Measurements from ENCODE around the gene FBRSL1. TPM values are rescaled to one million over a fixed set of nuclear protein-coding genes. Genes with fewer than 3 reads are reported as not detected.

The FBRSL1 gene
- total and polyA plus RNA-seq, 2 donors (not counting 1 experiment from before 2014, with no cell fraction given): 62.6 to 112 TPM

- Histone ChIP-seq H3K4me2 (replicated peaks; ENCODE audit: low read depth, low read length, poor library complexity, severe bottlenecking) (no peak overlapping the region), H3K9me3 (ENCODE audit: control extremely low read depth in 1 of 3, control insufficient read depth in 2 of 3, insufficient read depth in 1 of 3, low read length in 2 of 3) (peaks cover 0 to 3% (median 0%) of the 10 kb centered on the region in 3 donors), H4K20me1 (ENCODE audit: control insufficient read depth, insufficient read depth, low read length, poor library complexity, severe bottlenecking) (peaks cover 60% of the 10 kb centered on the region), H2AFZ (ENCODE audit: insufficient read depth, low read depth, low read length, poor library complexity, severe bottlenecking) (no peak overlapping the region), H3K4me1 (ENCODE audit: control insufficient read depth in 2 of 2, insufficient read depth in 2 of 2, low read length in 2 of 2) (no peaks in the 10 kb centered on the region), H3K9ac (ENCODE audit: low read length) (no peak overlapping the region), H3K27me3 (replicated peaks in 1 of 4; ENCODE audit: control extremely low read depth in 1 of 4, control insufficient read depth in 3 of 4, insufficient read depth in 4 of 4, low read length in 3 of 4) (no peaks in the 10 kb centered on the region), H3K27ac (ENCODE audit: low read length in 2 of 2) (no peak overlapping the region), H3K36me3 (replicated peaks in 1 of 2; ENCODE audit: control extremely low read depth in 1 of 2, control insufficient read depth in 1 of 2, extremely low read depth in 1 of 2, insufficient read depth in 2 of 2, low read length in 1 of 2) (peaks cover 0 to 2% of the 10 kb centered on the region in 2 experiments), H3K4me3 (ENCODE audit: control extremely low read depth in 1 of 5, extremely low read depth in 1 of 5, insufficient read depth in 1 of 5, low read depth in 2 of 5, low read length in 4 of 5) (no peak overlapping the region), H3K79me2 (ENCODE audit: control insufficient read depth, insufficient read depth, low read length) (peaks cover 19% of the 10 kb centered on the region)
- intact Hi-C loops (cut with micrococcal nuclease): no loop called here
- Mint-ChIP-seq H3K9me3 (ENCODE audit: insufficient read depth) (no peaks in the 10 kb centered on the region), H3K4me1 (peaks cover 7% of the 10 kb centered on the region), H3K27me3 (no peaks in the 10 kb centered on the region), H3K4me3 (no peak overlapping the region), H3K27ac (no peak overlapping the region)
- no peak for DNase-seq
- WGBS (ENCODE audit: insufficient coverage): 92% methylated on average over 19 of the region's 20 CpGs
- no peak for TF ChIP-seq CTCF (IDR thresholded peaks at IDR 0.05)
- no peak for TF ChIP-seq EZH2 (IDR thresholded peaks at IDR 0.05; ENCODE audit: borderline replicate concordance, insufficient read depth, low read depth, low read length, poor library complexity, severe bottlenecking)
- POLR2A ChIA-PET: no interaction called here
- no peak for ATAC-seq (ENCODE audit: low read depth)
- CTCF ChIA-PET: interaction anchor here (1.0 kb wide), 1 partner anchor 21 kb away, joined by 3 read pairs; no protein-coding TSS in a partner anchor
Observed at GRCh38 chr12:132541996-132542395, 52.0 kb downstream of the FBRSL1 start.

- no peak for DNase-seq
Observed at GRCh38 chr12:132542661-132543060, 52.7 kb downstream of the FBRSL1 start.

More at GRCh38 chr12:132542661-132543060, 52.7 kb downstream of the FBRSL1 start:
- H3K27me3 Mint-ChIP-seq: no peaks in the 10 kb centered on the region
- H3K4me3 Mint-ChIP-seq: no peak overlapping the region
- H3K9ac ChIP-seq (ENCODE audit: low read length): no peak overlapping the region
- ATAC-seq (ENCODE audit: low read depth): no peak
- ChIA-PET CTCF (no interaction called here), POLR2A (no interaction called here)
- no peak for TF ChIP-seq EZH2 (IDR thresholded peaks at IDR 0.05; ENCODE audit: borderline replicate concordance, insufficient read depth, low read depth, low read length, poor library complexity, severe bottlenecking)
- TF ChIP-seq CTCF (IDR thresholded peaks at IDR 0.05): no peak
- H3K4me1 ChIP-seq (ENCODE audit: control insufficient read depth in 2 of 2, insufficient read depth in 2 of 2, low read length in 2 of 2): no peaks in the 10 kb centered on the region
- H3K4me3 ChIP-seq (ENCODE audit: control extremely low read depth in 1 of 5, extremely low read depth in 1 of 5, insufficient read depth in 1 of 5, low read depth in 2 of 5, low read length in 4 of 5): no peak overlapping the region
- H3K36me3 ChIP-seq (replicated peaks in 1 of 2; ENCODE audit: control extremely low read depth in 1 of 2, control insufficient read depth in 1 of 2, extremely low read depth in 1 of 2, insufficient read depth in 2 of 2, low read length in 1 of 2): no peaks in the 10 kb centered on the region
- no peaks in the 10 kb centered on the region for H3K27me3 ChIP-seq (replicated peaks in 1 of 4; ENCODE audit: control extremely low read depth in 1 of 4, control insufficient read depth in 3 of 4, insufficient read depth in 4 of 4, low read length in 3 of 4)
- H3K9me3 ChIP-seq (ENCODE audit: control extremely low read depth in 1 of 3, control insufficient read depth in 2 of 3, insufficient read depth in 1 of 3, low read length in 2 of 3): no peaks in the 10 kb centered on the region
- intact Hi-C loops (cut with micrococcal nuclease): no loop called here
- peaks cover 65% of the 10 kb centered on the region for H4K20me1 ChIP-seq (ENCODE audit: control insufficient read depth, insufficient read depth, low read length, poor library complexity, severe bottlenecking)
- 99% methylated on average over 7 of the region's 9 CpGs for WGBS (ENCODE audit: insufficient coverage)
- H2AFZ ChIP-seq (ENCODE audit: insufficient read depth, low read depth, low read length, poor library complexity, severe bottlenecking): no peak overlapping the region
- no peak overlapping the region for H3K4me2 ChIP-seq (replicated peaks; ENCODE audit: low read depth, low read length, poor library complexity, severe bottlenecking)
- H3K4me1 Mint-ChIP-seq: peaks cover 7% of the 10 kb centered on the region
- H3K27ac ChIP-seq (ENCODE audit: low read length in 2 of 2): no peak overlapping the region
- no peaks in the 10 kb centered on the region for H3K9me3 Mint-ChIP-seq (ENCODE audit: insufficient read depth)
- H3K27ac Mint-ChIP-seq: no peak overlapping the region
- peaks cover 22% of the 10 kb centered on the region for H3K79me2 ChIP-seq (ENCODE audit: control insufficient read depth, insufficient read depth, low read length)
